OCI-LY1 (cell line): ENCODE data around the gene STMP1.

ENCODE experiments used
- H2AFZ ChIP-seq: fragments of 200-600 bp; sonication (generic), shearing (Covaris generic); 2 replicates; pipeline ENCODE4 v1.6.0; 2014; ENCODE audit warnings: antibody characterized with exemption, mild to moderate bottlenecking, low read length
- H3F3A ChIP-seq: fragments of 200-600 bp; sonication (generic), shearing (Covaris generic); 2 replicates; pipeline ENCODE4 v1.6.0; 2014; ENCODE audit warnings: mild to moderate bottlenecking, antibody characterized with exemption, low read length, moderate library complexity; ENCODE audit not compliant: insufficient read depth
- H3K27ac ChIP-seq: fragments of 200-600 bp; sonication (generic); 2 replicates; pipeline ENCODE4 v1.5.1; 2014; ENCODE audit warnings: low read length, mixed run types, mild to moderate bottlenecking, low read depth; ENCODE audit not compliant: poor library complexity, severe bottlenecking
- H3K27me3 ChIP-seq: fragments of 200-600 bp; sonication (generic); 2 replicates; pipeline ENCODE4 v1.6.0; 2014; ENCODE audit warnings: antibody characterized with exemption, mild to moderate bottlenecking, low read length, moderate library complexity; ENCODE audit not compliant: insufficient read depth
- H3K36me3 ChIP-seq: fragments of 200-600 bp; sonication (generic); 2 replicates; pipeline ENCODE4 v1.6.1; 2014; ENCODE audit warnings: mild to moderate bottlenecking, antibody characterized with exemption, low read length, moderate library complexity, mixed read lengths; ENCODE audit not compliant: insufficient read depth
- H3K4me1 ChIP-seq: fragments of 200-600 bp; sonication (generic); 2 replicates; pipeline ENCODE4 v1.5.1; 2014; ENCODE audit warnings: mild to moderate bottlenecking, low read length, moderate library complexity; ENCODE audit not compliant: insufficient read depth, severe bottlenecking
- H3K4me2 ChIP-seq: fragments of 200-600 bp; sonication (generic), shearing (Covaris generic); 2 replicates; pipeline ENCODE4 v1.6.1; 2014; ENCODE audit warnings: low read length
- H3K4me3 ChIP-seq: fragments of 200-600 bp; sonication (generic); 2 replicates; pipeline ENCODE4 v1.5.1; 2014; ENCODE audit warnings: low read length, low read depth, mild to moderate bottlenecking, mixed read lengths; ENCODE audit not compliant: poor library complexity, severe bottlenecking
- H3K79me2 ChIP-seq: fragments of 200-600 bp; shearing (Covaris generic); 2 replicates; pipeline ENCODE4 v1.6.1; 2016; ENCODE audit warnings: mixed run types, low read length, mixed read lengths; ENCODE audit not compliant: insufficient read depth
- H3K9ac ChIP-seq: fragments of 200-600 bp; sonication (generic), shearing (Covaris generic); 2 replicates; pipeline ENCODE4 v1.6.1; 2014; ENCODE audit warnings: mild to moderate bottlenecking, low read length, mixed read lengths
- H3K9me2 ChIP-seq: fragments of 200-600 bp; sonication (generic), shearing (Covaris generic); 2 replicates; pipeline ENCODE4 v1.6.1; 2014; ENCODE audit warnings: low read depth, mild to moderate bottlenecking, low read length, mixed read lengths
- H3K9me3 ChIP-seq: fragments of 200-600 bp; shearing (Covaris generic); 2 replicates; pipeline ENCODE4 v1.6.1; 2014; ENCODE audit warnings: low read length, mixed read lengths
- H4K20me1 ChIP-seq: fragments of 200-600 bp; sonication (generic), shearing (Covaris generic); 2 replicates; pipeline ENCODE4 v1.6.0; 2016; ENCODE audit warnings: mild to moderate bottlenecking, low read length; ENCODE audit not compliant: insufficient read depth
- CTCF ChIP-seq: fragments of 200-600 bp; sonication (generic), shearing (Covaris generic); IDR thresholded peaks from 2 replicates; pipeline ENCODE4 v1.5.1; 2017; ENCODE audit warnings: mild to moderate bottlenecking, antibody characterized with exemption, low read length, moderate library complexity, mixed read lengths
- EZH2 ChIP-seq: fragments of 200-600 bp; sonication (generic), shearing (Covaris generic); IDR thresholded peaks from 2 replicates; pipeline ENCODE4 v1.8.0; 2017; ENCODE audit warnings: borderline replicate concordance, mixed run types, mild to moderate bottlenecking, antibody characterized with exemption, low read length, moderate library complexity, mixed read lengths

Gene STMP1

DNA sequence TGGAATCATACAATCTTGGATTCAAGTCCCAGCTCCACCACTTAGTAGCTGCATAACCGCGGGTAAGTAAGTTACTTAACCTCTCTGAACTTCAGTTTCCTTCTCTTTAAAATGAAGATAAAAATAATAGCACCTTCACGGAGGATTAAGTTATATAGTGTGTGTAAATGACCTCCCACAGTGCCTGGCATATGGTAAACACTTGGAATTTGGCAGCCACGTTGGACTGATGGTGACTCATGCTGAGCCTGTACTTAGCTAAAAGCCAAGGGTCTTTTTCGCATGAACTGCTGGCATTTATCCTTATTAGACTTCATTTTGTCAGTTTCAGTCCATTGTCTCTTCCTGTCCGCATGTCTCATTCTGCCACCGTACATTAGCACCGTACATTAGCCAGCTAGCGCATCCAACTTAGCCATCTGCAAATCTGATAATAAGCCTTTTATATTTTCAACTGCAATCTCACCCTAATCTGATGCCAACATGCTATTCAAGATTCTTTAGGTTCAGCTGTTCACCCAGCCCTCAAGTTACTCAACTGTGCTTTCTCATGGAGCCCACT lies 54.4 kb downstream of the STMP1 start:
- no peaks in the 10 kb centered on the region for H3K27me3 ChIP-seq

DNA sequence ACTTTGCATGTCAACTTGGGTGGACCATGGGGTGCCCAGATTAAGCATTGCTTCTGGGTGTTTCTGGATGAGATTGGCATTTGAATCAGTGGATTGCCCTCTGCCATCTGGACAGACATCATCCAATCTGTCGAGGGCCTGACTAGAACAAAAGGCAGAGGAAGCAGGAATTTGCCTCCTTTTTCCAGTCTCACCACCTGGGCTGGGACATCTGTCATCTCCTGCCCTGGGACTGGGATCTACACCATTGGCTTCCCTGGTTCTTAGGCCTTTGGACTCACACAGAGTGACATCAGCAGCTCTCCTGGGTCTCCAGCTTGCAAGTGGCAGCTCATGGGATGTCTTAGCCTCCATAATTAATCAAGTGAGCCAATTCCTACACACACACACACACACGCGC lies 55.4 kb downstream of the STMP1 start:
- Histone ChIP-seq H3K4me1 (no peaks in the 10 kb centered on the region), H3K36me3 (no peaks in the 10 kb centered on the region), H3K4me3 (no peak overlapping the region), H3K9ac (no peak overlapping the region), H3K27ac (no peak overlapping the region), H3F3A (no peaks in the 10 kb centered on the region), H3K27me3 (no peaks in the 10 kb centered on the region), H3K9me2 (no peaks in the 10 kb centered on the region), H3K9me3 (no peaks in the 10 kb centered on the region), H2AFZ (no peak overlapping the region), H3K4me2 (no peak overlapping the region), H3K79me2 (no peaks in the 10 kb centered on the region), H4K20me1 (no peaks in the 10 kb centered on the region)
- no peak for TF ChIP-seq CTCF
- TF ChIP-seq EZH2, result no peak

More for the DNA sequence above, 54.4 kb downstream of the STMP1 start:
- H3K9me2 ChIP-seq, result no peaks in the 10 kb centered on the region
- no peaks in the 10 kb centered on the region for H3K4me1 ChIP-seq
- H3K9me3 ChIP-seq, result no peaks in the 10 kb centered on the region
- H3K36me3 ChIP-seq, result no peaks in the 10 kb centered on the region
- no peaks in the 10 kb centered on the region for H3K79me2 ChIP-seq
- no peak overlapping the region for H3K4me3 ChIP-seq
- H3K4me2 ChIP-seq, result no peak overlapping the region
- no peak for TF ChIP-seq CTCF
- TF ChIP-seq EZH2, result no peak
- no peaks in the 10 kb centered on the region for H3F3A ChIP-seq
- H3K27ac ChIP-seq, result no peak overlapping the region
- H3K9ac ChIP-seq, result no peak overlapping the region
- no peaks in the 10 kb centered on the region for H4K20me1 ChIP-seq
- no peak overlapping the region for H2AFZ ChIP-seq

- H4K20me1 ChIP-seq, result no peaks in the 10 kb centered on the region
These were observed 55.9 kb downstream of the STMP1 start for GRCh38 chr7:135718219-135718618.

More at GRCh38 chr7:135718219-135718618, 55.9 kb downstream of the STMP1 start:
- Histone ChIP-seq H2AFZ (no peak overlapping the region), H3K27ac (no peak overlapping the region), H3K4me3 (no peak overlapping the region), H3K9me3 (no peaks in the 10 kb centered on the region), H3K4me2 (no peak overlapping the region), H3K36me3 (no peaks in the 10 kb centered on the region), H3K9me2 (no peaks in the 10 kb centered on the region), H3K79me2 (no peaks in the 10 kb centered on the region), H3K27me3 (no peaks in the 10 kb centered on the region), H3K9ac (no peak overlapping the region), H3F3A (no peaks in the 10 kb centered on the region), H3K4me1 (no peaks in the 10 kb centered on the region)
- TF ChIP-seq EZH2, result no peak
- no peak for TF ChIP-seq CTCF
